ENCODE results near the gene TFR2.

DNA sequence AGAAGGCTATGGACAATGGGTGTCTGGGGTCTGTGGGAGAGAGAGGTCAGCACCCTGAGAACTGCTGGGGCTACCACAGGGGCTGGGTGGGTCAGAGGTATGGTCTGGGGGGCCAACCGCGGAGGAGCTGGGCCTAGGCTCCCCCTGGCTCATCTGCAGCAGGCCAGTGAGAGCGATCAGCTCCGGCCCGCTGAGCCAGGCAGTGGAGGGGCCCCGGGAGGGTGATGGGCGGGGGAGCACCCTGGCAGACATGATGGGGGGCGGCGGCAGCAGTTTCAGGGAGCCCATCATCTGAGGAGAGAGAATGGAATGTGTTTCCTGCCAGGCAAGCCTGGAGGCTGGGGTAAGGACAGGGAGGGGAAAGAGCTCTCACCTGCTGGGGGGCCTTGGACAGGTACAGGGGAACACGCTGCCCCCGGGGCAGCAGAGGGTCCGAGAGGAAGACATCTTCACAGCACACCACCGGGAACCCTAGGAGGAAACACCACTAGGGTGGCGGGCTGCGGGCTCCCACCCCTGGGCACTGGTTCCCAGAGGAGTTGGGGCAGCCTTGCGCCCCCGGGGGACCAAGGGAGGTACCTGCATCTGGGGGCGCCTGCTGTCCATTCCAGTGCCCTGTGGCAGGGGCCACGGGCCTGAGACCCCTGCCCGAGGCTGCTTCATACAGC, 68.9 kb downstream of the TFR2 start:
- TF ChIP-seq, protein P1, sequence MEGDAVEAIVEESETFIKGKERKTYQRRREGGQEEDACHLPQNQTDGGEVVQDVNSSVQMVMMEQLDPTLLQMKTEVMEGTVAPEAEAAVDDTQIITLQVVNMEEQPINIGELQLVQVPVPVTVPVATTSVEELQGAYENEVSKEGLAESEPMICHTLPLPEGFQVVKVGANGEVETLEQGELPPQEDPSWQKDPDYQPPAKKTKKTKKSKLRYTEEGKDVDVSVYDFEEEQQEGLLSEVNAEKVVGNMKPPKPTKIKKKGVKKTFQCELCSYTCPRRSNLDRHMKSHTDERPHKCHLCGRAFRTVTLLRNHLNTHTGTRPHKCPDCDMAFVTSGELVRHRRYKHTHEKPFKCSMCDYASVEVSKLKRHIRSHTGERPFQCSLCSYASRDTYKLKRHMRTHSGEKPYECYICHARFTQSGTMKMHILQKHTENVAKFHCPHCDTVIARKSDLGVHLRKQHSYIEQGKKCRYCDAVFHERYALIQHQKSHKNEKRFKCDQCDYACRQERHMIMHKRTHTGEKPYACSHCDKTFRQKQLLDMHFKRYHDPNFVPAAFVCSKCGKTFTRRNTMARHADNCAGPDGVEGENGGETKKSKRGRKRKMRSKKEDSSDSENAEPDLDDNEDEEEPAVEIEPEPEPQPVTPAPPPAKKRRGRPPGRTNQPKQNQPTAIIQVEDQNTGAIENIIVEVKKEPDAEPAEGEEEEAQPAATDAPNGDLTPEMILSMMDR (IDR thresholded peaks at IDR 0.05) = no peak
- TF ChIP-seq EZH2phosphoT487 (IDR thresholded peaks at IDR 0.05) (no peak), EZH2 (IDR thresholded peaks at IDR 0.05) (no peak)

Measured in neural progenitor cell (in vitro differentiated cells).